Skeletal muscle satellite cell (primary cell): ENCODE measurements around the gene CDHR5.

ENCODE experiments used
- H3K27me3 ChIP-seq: 2 replicates; pipeline ENCODE4 v1.7.0; 2013; ENCODE audit warnings: low read length; ENCODE audit not compliant: control insufficient read depth, insufficient read depth
- H3K36me3 ChIP-seq: 2 replicates; pipeline ENCODE4 v1.7.0; 2013; ENCODE audit warnings: mild to moderate bottlenecking, control low read depth, low read length; ENCODE audit not compliant: insufficient read depth
- H3K4me1 ChIP-seq: 2 replicates; pipeline ENCODE4 v1.7.0; 2013; ENCODE audit warnings: low read length; ENCODE audit not compliant: control insufficient read depth, insufficient read depth
- H3K4me2 ChIP-seq: 2 replicates; pipeline ENCODE4 v1.7.0; 2013; ENCODE audit warnings: mild to moderate bottlenecking, low read length
- H3K4me3 ChIP-seq: 2 replicates; pipeline ENCODE4 v1.7.0; 2013; ENCODE audit warnings: low read length
- H3K9ac ChIP-seq: 2 replicates; pipeline ENCODE4 v1.7.0; 2013; ENCODE audit warnings: mild to moderate bottlenecking, low read depth, low read length, moderate library complexity
- H3K9me3 ChIP-seq: replicated peaks from 2 replicates; pipeline ENCODE4 v1.7.0; 2013; ENCODE audit warnings: mild to moderate bottlenecking, control low read depth, low read length

CDHR5 gene

GRCh38 chr11:601573-602245, 23.0 kb downstream of the CDHR5 start:
- Histone ChIP-seq H3K4me2 (no peak overlapping the region), H3K9ac (no peak overlapping the region), H3K36me3 (peaks cover 82% of the 10 kb centered on the region), H3K27me3 (no peaks in the 10 kb centered on the region), H3K9me3 (no peaks in the 10 kb centered on the region), H3K4me1 (peaks cover 10% of the 10 kb centered on the region), H3K4me3 (no peak overlapping the region)

- Histone ChIP-seq H3K4me1 (peaks cover 3% of the 10 kb centered on the region), H3K36me3 (peaks cover 77% of the 10 kb centered on the region), H3K9me3 (no peaks in the 10 kb centered on the region), H3K4me2 (no peak overlapping the region), H3K4me3 (no peak overlapping the region), H3K9ac (no peak overlapping the region), H3K27me3 (no peaks in the 10 kb centered on the region)
Measured at GRCh38 chr11:598005-598680, 26.6 kb downstream of the CDHR5 start.

- Histone ChIP-seq H3K36me3 (peaks cover 82% of the 10 kb centered on the region), H3K4me3 (no peak overlapping the region), H3K4me2 (no peak overlapping the region)
Measured at GRCh38 chr11:597166-597725, 27.5 kb downstream of the CDHR5 start.

GRCh38 chr11:596374-596773, 28.4 kb downstream of the CDHR5 start:
- H3K4me3 ChIP-seq, result no peak overlapping the region
- no peaks in the 10 kb centered on the region for H3K27me3 ChIP-seq
- H3K4me2 ChIP-seq, result no peak overlapping the region
- H3K36me3 ChIP-seq, result peaks cover 79% of the 10 kb centered on the region
- no peaks in the 10 kb centered on the region for H3K9me3 ChIP-seq
- H3K4me1 ChIP-seq, result peaks cover 3% of the 10 kb centered on the region
- H3K9ac ChIP-seq, result no peak overlapping the region

More at GRCh38 chr11:597166-597725, 27.5 kb downstream of the CDHR5 start:
- Histone ChIP-seq H3K27me3 (no peaks in the 10 kb centered on the region), H3K9ac (no peak overlapping the region), H3K4me1 (peaks cover 3% of the 10 kb centered on the region), H3K9me3 (no peaks in the 10 kb centered on the region)

- no peak overlapping the region for H3K4me3 ChIP-seq
- H3K9ac ChIP-seq, result no peak overlapping the region
- no peaks in the 10 kb centered on the region for H3K9me3 ChIP-seq
- no peaks in the 10 kb centered on the region for H3K27me3 ChIP-seq
- peaks cover 80% of the 10 kb centered on the region for H3K36me3 ChIP-seq
- no peak overlapping the region for H3K4me2 ChIP-seq
- peaks cover 3% of the 10 kb centered on the region for H3K4me1 ChIP-seq
Measured at GRCh38 chr11:595400-595799, 29.4 kb downstream of the CDHR5 start.

GRCh38 chr11:593347-593746, 31.4 kb downstream of the CDHR5 start:
- Histone ChIP-seq H3K9ac (no peak overlapping the region), H3K9me3 (no peaks in the 10 kb centered on the region), H3K4me3 (no peak overlapping the region), H3K4me1 (peaks cover 3% of the 10 kb centered on the region), H3K27me3 (no peaks in the 10 kb centered on the region), H3K36me3 (peaks cover 86% of the 10 kb centered on the region), H3K4me2 (no peak overlapping the region)

- H3K4me2 ChIP-seq, result no peak overlapping the region
- no peaks in the 10 kb centered on the region for H3K9me3 ChIP-seq
- H3K27me3 ChIP-seq, result no peaks in the 10 kb centered on the region
- H3K4me1 ChIP-seq, result peaks cover 7% of the 10 kb centered on the region
- no peak overlapping the region for H3K9ac ChIP-seq
- H3K4me3 ChIP-seq, result no peak overlapping the region
- H3K36me3 ChIP-seq, result peaks cover 82% of the 10 kb centered on the region
Measured at GRCh38 chr11:592918-593317, 31.8 kb downstream of the CDHR5 start.

- H3K36me3 ChIP-seq, result peaks cover 80% of the 10 kb centered on the region
- H3K4me1 ChIP-seq, result peaks cover 11% of the 10 kb centered on the region
- H3K9ac ChIP-seq, result no peak overlapping the region
- no peak overlapping the region for H3K4me3 ChIP-seq
- H3K9me3 ChIP-seq, result no peaks in the 10 kb centered on the region
- H3K4me2 ChIP-seq, result no peak overlapping the region
- no peaks in the 10 kb centered on the region for H3K27me3 ChIP-seq
Measured at GRCh38 chr11:592501-592900, 32.3 kb downstream of the CDHR5 start.

- no peak overlapping the region for H3K9ac ChIP-seq
- H3K9me3 ChIP-seq, result no peaks in the 10 kb centered on the region
- peaks cover 16% of the 10 kb centered on the region for H3K4me1 ChIP-seq
- no peak overlapping the region for H3K4me3 ChIP-seq
- peaks cover 79% of the 10 kb centered on the region for H3K36me3 ChIP-seq
- no peak overlapping the region for H3K4me2 ChIP-seq
- H3K27me3 ChIP-seq, result no peaks in the 10 kb centered on the region
Measured at GRCh38 chr11:590997-591396, 33.8 kb downstream of the CDHR5 start.

GRCh38 chr11:589798-590197, 35.0 kb downstream of the CDHR5 start:
- peaks cover 16% of the 10 kb centered on the region for H3K4me1 ChIP-seq
- peaks cover 72% of the 10 kb centered on the region for H3K36me3 ChIP-seq
- H3K27me3 ChIP-seq, result no peaks in the 10 kb centered on the region
- no peak overlapping the region for H3K4me3 ChIP-seq
- H3K9ac ChIP-seq, result no peak overlapping the region
- no peak overlapping the region for H3K4me2 ChIP-seq
- no peaks in the 10 kb centered on the region for H3K9me3 ChIP-seq

- peaks cover 13% of the 10 kb centered on the region for H3K4me1 ChIP-seq
- no peaks in the 10 kb centered on the region for H3K9me3 ChIP-seq
- peak overlapping the region; percentile 51 for H3K4me2 ChIP-seq
- H3K27me3 ChIP-seq, result no peaks in the 10 kb centered on the region
- no peak overlapping the region for H3K9ac ChIP-seq
- no peak overlapping the region for H3K4me3 ChIP-seq
- peaks cover 65% of the 10 kb centered on the region for H3K36me3 ChIP-seq
Measured at GRCh38 chr11:587978-588380, 36.8 kb downstream of the CDHR5 start.
